ENCODE measurements around the gene ZNF207.
"Not testable (repeated sequence)": the region's sequence is repeated elsewhere in the genome, so short reads cannot be mapped to it uniquely, and the experiment has no call there.

Gene ZNF207

GRCh38 chr17:32349854-32350665 is at the start of gene ZNF207:
ZNF207 (plus strand) TSS chr17:32350157; CDS start chr17:32350286, 129 bp downstream.
- DNase-seq, result peak; percentile 93

- no peak for DNase-seq
Observed at GRCh38 chr17:32302037-32302436, 47.9 kb upstream of the ZNF207 start.

GRCh38 chr17:32302860-32303649 is 46.9 kb upstream of the ZNF207 start:
- DNase-seq, result no peak

- no peak for DNase-seq
Observed at GRCh38 chr17:32303781-32304288, 46.1 kb upstream of the ZNF207 start.

GRCh38 chr17:32305049-32305448 is 44.9 kb upstream of the ZNF207 start:
- no peak for DNase-seq

GRCh38 chr17:32307658-32308057 is 42.3 kb upstream of the ZNF207 start:
- no peak for DNase-seq

- no peak for DNase-seq
Observed at GRCh38 chr17:32311028-32311536, 38.9 kb upstream of the ZNF207 start.

- no peak for DNase-seq
Observed at GRCh38 chr17:32314636-32315035, 35.3 kb upstream of the ZNF207 start.

- no peak for DNase-seq
Observed at GRCh38 chr17:32315171-32315570, 34.8 kb upstream of the ZNF207 start.

GRCh38 chr17:32316653-32317052 is 33.3 kb upstream of the ZNF207 start:
- not testable (repeated sequence) for DNase-seq

- no peak for DNase-seq
Observed at GRCh38 chr17:32317353-32317752, 32.6 kb upstream of the ZNF207 start.

GRCh38 chr17:32318071-32318470 is 31.9 kb upstream of the ZNF207 start:
- no peak for DNase-seq

GRCh38 chr17:32319548-32319905 is 30.4 kb upstream of the ZNF207 start:
- DNase-seq, result peak; percentile 63

- not testable (repeated sequence) for DNase-seq
Observed at GRCh38 chr17:32320080-32320479, 29.9 kb upstream of the ZNF207 start.

GRCh38 chr17:32320847-32321246 is 29.1 kb upstream of the ZNF207 start:
- no peak for DNase-seq

- no peak for DNase-seq
Observed at GRCh38 chr17:32323046-32323445, 26.9 kb upstream of the ZNF207 start.

- peak; percentile 7 for DNase-seq
Observed at GRCh38 chr17:32323811-32324491, 26.0 kb upstream of the ZNF207 start.

- DNase-seq, result no peak
Observed at GRCh38 chr17:32327911-32328310, 22.0 kb upstream of the ZNF207 start.

GRCh38 chr17:32330147-32330546 is 19.8 kb upstream of the ZNF207 start:
- DNase-seq, result no peak

- DNase-seq, result no peak
Observed at GRCh38 chr17:32331243-32332040, 18.5 kb upstream of the ZNF207 start.

GRCh38 chr17:32333187-32333586 is 16.8 kb upstream of the ZNF207 start:
- no peak for DNase-seq

GRCh38 chr17:32335046-32335445 is 14.9 kb upstream of the ZNF207 start:
- DNase-seq, result no peak
